ENCODE results near the gene ADARB2. TPM values are rescaled to one million over a fixed set of nuclear protein-coding genes. Genes with fewer than 3 reads are reported as not detected.
"Not testable (repeated sequence)": the region's sequence is repeated elsewhere in the genome, so short reads cannot be mapped to it uniquely, and the experiment has no call there.

Gene ADARB2
- total and polyA plus RNA-seq, 7 experiments from 2014 or later: 0.05 to 13.6 (median 6.3) TPM; not detected in 3

GRCh38 chr10:1326514-1326913, 410.8 kb downstream of the ADARB2 start:
- H3K36me3 ChIP-seq (ENCODE audit: control insufficient read depth in 2 of 3, insufficient read depth in 3 of 3, low read length in 3 of 3); DNase-seq; H3K9me3 ChIP-seq (ENCODE audit: control insufficient read depth in 2 of 3, low read length in 3 of 3); H3K9me3 Mint-ChIP-seq; H3K36me3 Mint-ChIP-seq; H3K4me3 ChIP-seq (ENCODE audit: low read length); H3K27me3 ChIP-seq (ENCODE audit: control insufficient read depth in 2 of 2, insufficient read depth in 2 of 2, low read length in 2 of 2); H3K27ac ChIP-seq (ENCODE audit: low read depth, low read length); CTCF ChIA-PET; H3K4me1 ChIP-seq (ENCODE audit: control insufficient read depth in 2 of 2, insufficient read depth in 2 of 2, low read length in 2 of 2); ATAC-seq: not testable (repeated sequence)
- intact Hi-C loops (cut with micrococcal nuclease): loop anchor here in 1 of 2 donors (1.0 kb wide), 1 partner anchor 216 kb away; no protein-coding TSS in a partner anchor
- Mint-ChIP-seq H3K27me3 (peaks cover 13 to 32% (median 18%) of the 10 kb centered on the region in 5 donors), H3K4me3 (peak overlapping the region in 5 of 10 donors; percentile 4 to 73 (median 57)), H3K4me1 (peaks cover 0 to 14% (median 8%) of the 10 kb centered on the region in 7 donors), H3K27ac (peak overlapping the region in 3 of 9 donors; percentile 64 to 76 (median 73))
- POLR2A ChIA-PET: interaction anchor here (0.8 kb wide), 1 partner anchor 98 kb away, joined by 3 read pairs; no protein-coding TSS in a partner anchor

DNA sequence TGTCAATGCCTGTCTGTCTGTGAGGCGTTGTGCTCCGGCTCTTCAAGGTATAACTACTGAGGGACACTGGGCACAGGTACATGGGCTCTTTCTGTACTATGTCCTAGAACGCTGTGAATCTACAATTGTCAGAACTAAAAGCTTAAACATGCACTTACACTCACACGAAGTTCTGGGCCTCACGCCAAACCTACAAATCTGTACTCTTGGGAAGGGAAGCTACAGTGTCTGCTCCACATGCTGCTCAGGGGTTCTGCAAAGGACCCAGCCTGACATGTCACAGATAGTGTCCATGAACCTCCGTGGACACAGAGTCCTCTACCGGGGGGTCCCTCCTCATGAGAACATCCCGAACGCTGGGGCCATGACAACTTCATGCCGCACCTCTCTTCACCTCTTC, 412.4 kb downstream of the ADARB2 start:
- ChIA-PET POLR2A (no interaction called here), CTCF (no interaction called here)
- H3K4me1 ChIP-seq (ENCODE audit: control insufficient read depth in 2 of 2, insufficient read depth in 2 of 2, low read length in 2 of 2): no peaks in the 10 kb centered on the region
- Mint-ChIP-seq H3K4me3 (no peak overlapping the region), H3K27ac (no peak overlapping the region), H3K36me3 (no peaks in the 10 kb centered on the region), H3K27me3 (peaks cover 8 to 28% (median 23%) of the 10 kb centered on the region in 5 donors), H3K4me1 (peaks cover 0 to 14% (median 8%) of the 10 kb centered on the region in 7 donors), H3K9me3 (peaks cover 0 to 6% (median 0%) of the 10 kb centered on the region in 11 donors)
- H3K36me3 ChIP-seq (ENCODE audit: control insufficient read depth in 2 of 3, insufficient read depth in 3 of 3, low read length in 3 of 3): no peaks in the 10 kb centered on the region
- H3K9me3 ChIP-seq (ENCODE audit: control insufficient read depth in 2 of 3, low read length in 3 of 3): no peaks in the 10 kb centered on the region
- DNase-seq (no peak), ATAC-seq (no peak)
- intact Hi-C loops (cut with micrococcal nuclease): no loop called here
- H3K27me3 ChIP-seq (ENCODE audit: control insufficient read depth in 2 of 2, insufficient read depth in 2 of 2, low read length in 2 of 2): no peaks in the 10 kb centered on the region
- H3K27ac ChIP-seq (ENCODE audit: low read depth, low read length): no peak overlapping the region
- no peak overlapping the region for H3K4me3 ChIP-seq (ENCODE audit: low read length)

- H3K9me3 ChIP-seq (ENCODE audit: control insufficient read depth in 2 of 3, low read length in 3 of 3): no peaks in the 10 kb centered on the region
- no peaks in the 10 kb centered on the region for H3K4me1 ChIP-seq (ENCODE audit: control insufficient read depth in 2 of 2, insufficient read depth in 2 of 2, low read length in 2 of 2)
- Mint-ChIP-seq H3K9me3 (peaks cover 0 to 6% (median 0%) of the 10 kb centered on the region in 11 donors), H3K4me3 (no peak overlapping the region), H3K36me3 (no peaks in the 10 kb centered on the region), H3K27ac (no peak overlapping the region), H3K4me1 (peaks cover 0 to 14% (median 8%) of the 10 kb centered on the region in 7 donors), H3K27me3 (peaks cover 9 to 23% (median 22%) of the 10 kb centered on the region in 5 donors)
- ChIA-PET CTCF (no interaction called here), POLR2A (no interaction called here)
- no peak for DNase-seq
- no peak overlapping the region for H3K27ac ChIP-seq (ENCODE audit: low read depth, low read length)
- no peak overlapping the region for H3K4me3 ChIP-seq (ENCODE audit: low read length)
- no peaks in the 10 kb centered on the region for H3K27me3 ChIP-seq (ENCODE audit: control insufficient read depth in 2 of 2, insufficient read depth in 2 of 2, low read length in 2 of 2)
- no peak for ATAC-seq
- no peaks in the 10 kb centered on the region for H3K36me3 ChIP-seq (ENCODE audit: control insufficient read depth in 2 of 3, insufficient read depth in 3 of 3, low read length in 3 of 3)
- intact Hi-C loops (cut with micrococcal nuclease): no loop called here
These were observed 413.4 kb downstream of the ADARB2 start for GRCh38 chr10:1323951-1324350.

DNA sequence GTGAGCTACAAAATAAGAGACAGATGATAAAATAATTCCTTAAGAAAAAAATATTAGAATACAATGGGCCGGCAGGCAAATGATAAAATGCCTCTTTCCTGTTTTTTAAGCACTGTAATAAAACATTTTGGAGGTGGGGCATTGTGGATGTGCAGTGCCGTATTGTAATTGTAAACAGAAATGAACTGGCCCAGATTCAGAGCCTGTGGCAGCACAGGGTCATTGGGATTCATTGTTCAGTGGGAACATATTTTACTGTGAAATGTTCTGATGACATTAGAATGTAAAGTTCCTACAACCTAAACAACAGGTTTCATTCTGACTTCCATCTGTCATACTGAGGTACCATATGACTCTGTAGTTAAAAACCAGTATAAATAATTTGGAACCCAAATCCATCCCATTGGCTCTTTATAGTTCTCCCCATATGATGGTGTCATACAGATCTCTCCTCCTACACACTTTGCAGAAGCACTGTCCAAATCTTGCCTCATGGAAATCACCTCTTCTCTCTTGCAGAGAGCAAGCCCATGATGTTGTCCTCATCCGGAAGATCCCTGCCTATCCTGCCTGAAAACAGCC, 416.5 kb downstream of the ADARB2 start:
- no peak for ATAC-seq
- no peak overlapping the region for H3K4me3 ChIP-seq (ENCODE audit: low read length)
- no peak overlapping the region for H3K27ac Mint-ChIP-seq
- peaks cover 0 to 2% (median under 1%) of the 10 kb centered on the region in 7 donors for H3K4me1 Mint-ChIP-seq
- no peaks in the 10 kb centered on the region for H3K9me3 ChIP-seq (ENCODE audit: control insufficient read depth in 2 of 3, low read length in 3 of 3)
- peaks cover 0 to 6% (median 0%) of the 10 kb centered on the region in 11 donors for H3K9me3 Mint-ChIP-seq
- no peak overlapping the region for H3K27ac ChIP-seq (ENCODE audit: low read depth, low read length)
- H3K36me3 ChIP-seq (ENCODE audit: control insufficient read depth in 2 of 3, insufficient read depth in 3 of 3, low read length in 3 of 3): no peaks in the 10 kb centered on the region
- POLR2A ChIA-PET: no interaction called here
- no peaks in the 10 kb centered on the region for H3K36me3 Mint-ChIP-seq
- no peak overlapping the region for H3K4me3 Mint-ChIP-seq
- intact Hi-C loops (cut with micrococcal nuclease): no loop called here
- peaks cover 9 to 28% (median 22%) of the 10 kb centered on the region in 5 donors for H3K27me3 Mint-ChIP-seq
- H3K27me3 ChIP-seq (ENCODE audit: control insufficient read depth in 2 of 2, insufficient read depth in 2 of 2, low read length in 2 of 2): no peaks in the 10 kb centered on the region
- no peak for DNase-seq
- CTCF ChIA-PET: no interaction called here
- no peaks in the 10 kb centered on the region for H3K4me1 ChIP-seq (ENCODE audit: control insufficient read depth in 2 of 2, insufficient read depth in 2 of 2, low read length in 2 of 2)

DNA sequence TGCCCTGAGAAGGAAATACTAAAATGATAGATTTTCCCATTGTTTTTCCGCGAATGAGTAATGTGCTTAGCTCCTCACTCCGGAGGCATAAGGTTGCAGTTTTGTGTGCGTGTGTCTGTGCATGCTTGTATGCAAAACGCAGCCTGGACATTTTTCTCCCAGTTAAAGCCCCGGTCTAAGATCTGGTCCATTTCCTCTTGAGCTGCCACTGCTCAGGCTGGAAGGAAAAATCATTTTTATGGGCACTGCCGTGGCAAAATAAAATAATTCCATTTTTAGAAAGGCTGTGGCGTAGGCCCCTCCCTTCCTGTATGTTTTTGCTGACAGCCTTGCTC, 420.5 kb downstream of the ADARB2 start:
- Histone ChIP-seq H3K27ac (ENCODE audit: low read depth, low read length) (no peak overlapping the region), H3K9me3 (ENCODE audit: control insufficient read depth in 2 of 3, low read length in 3 of 3) (no peaks in the 10 kb centered on the region), H3K27me3 (ENCODE audit: control insufficient read depth in 2 of 2, insufficient read depth in 2 of 2, low read length in 2 of 2) (no peaks in the 10 kb centered on the region), H3K4me3 (ENCODE audit: low read length) (no peak overlapping the region), H3K4me1 (ENCODE audit: control insufficient read depth in 2 of 2, insufficient read depth in 2 of 2, low read length in 2 of 2) (no peaks in the 10 kb centered on the region), H3K36me3 (ENCODE audit: control insufficient read depth in 2 of 3, insufficient read depth in 3 of 3, low read length in 3 of 3) (no peaks in the 10 kb centered on the region)
- peaks cover 0 to 1% (median 0%) of the 10 kb centered on the region in 11 donors for H3K9me3 Mint-ChIP-seq
- POLR2A ChIA-PET: no interaction called here
- peaks cover 3 to 20% (median 5%) of the 10 kb centered on the region in 5 donors for H3K27me3 Mint-ChIP-seq
- DNase-seq (no peak), ATAC-seq (no peak)
- intact Hi-C loops (cut with micrococcal nuclease): no loop called here
- H3K36me3 Mint-ChIP-seq: no peaks in the 10 kb centered on the region
- H3K27ac Mint-ChIP-seq: no peak overlapping the region
- H3K4me3 Mint-ChIP-seq: no peak overlapping the region
- CTCF ChIA-PET: no interaction called here
- no peaks in the 10 kb centered on the region for H3K4me1 Mint-ChIP-seq

DNA sequence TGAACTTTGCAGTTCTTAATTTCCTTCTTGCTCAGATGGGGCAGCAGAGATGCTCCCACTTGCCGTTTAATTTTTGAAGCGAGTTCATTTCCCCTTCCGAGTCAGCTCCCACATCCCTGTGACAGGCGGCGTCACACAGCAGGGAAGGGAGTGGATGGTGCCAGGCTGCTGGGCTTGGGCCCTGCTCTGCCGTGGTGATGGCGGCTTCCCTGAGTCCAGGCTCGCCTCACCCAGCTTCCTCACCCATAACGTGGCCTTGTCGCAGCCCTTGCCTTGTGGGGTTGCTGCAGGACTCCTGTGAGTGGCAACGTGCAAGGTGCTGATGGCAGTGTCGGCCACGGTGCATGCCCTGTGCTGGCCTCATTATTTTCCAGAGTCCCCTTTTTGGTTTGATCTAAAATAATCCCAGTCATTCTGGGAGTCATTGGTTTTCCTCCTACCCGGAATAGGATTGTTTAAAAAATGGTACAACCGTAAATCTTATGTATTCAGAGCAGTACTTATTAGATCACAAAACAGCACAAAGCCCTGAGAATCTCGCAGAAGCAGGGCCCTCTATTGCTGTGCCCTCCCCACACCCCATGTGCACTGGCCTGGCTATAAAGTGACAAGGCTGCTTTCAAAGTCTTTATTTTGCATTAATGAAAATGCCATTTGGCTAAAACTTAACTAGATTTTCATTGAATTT, 421.1 kb downstream of the ADARB2 start:
- no peaks in the 10 kb centered on the region for H3K9me3 Mint-ChIP-seq
- H3K36me3 Mint-ChIP-seq: no peaks in the 10 kb centered on the region
- H3K4me3 Mint-ChIP-seq: no peak overlapping the region
- H3K27me3 ChIP-seq (ENCODE audit: control insufficient read depth in 2 of 2, insufficient read depth in 2 of 2, low read length in 2 of 2): no peaks in the 10 kb centered on the region
- no peak overlapping the region for H3K27ac ChIP-seq (ENCODE audit: low read depth, low read length)
- no peak overlapping the region for H3K4me3 ChIP-seq (ENCODE audit: low read length)
- POLR2A ChIA-PET: no interaction called here
- intact Hi-C loops (cut with micrococcal nuclease): no loop called here
- no peaks in the 10 kb centered on the region for H3K4me1 Mint-ChIP-seq
- H3K36me3 ChIP-seq (ENCODE audit: control insufficient read depth in 2 of 3, insufficient read depth in 3 of 3, low read length in 3 of 3): no peaks in the 10 kb centered on the region
- H3K27ac Mint-ChIP-seq: no peak overlapping the region
- CTCF ChIA-PET: no interaction called here
- ATAC-seq (no peak), DNase-seq (no peak)
- H3K4me1 ChIP-seq (ENCODE audit: control insufficient read depth in 2 of 2, insufficient read depth in 2 of 2, low read length in 2 of 2): no peaks in the 10 kb centered on the region
- H3K9me3 ChIP-seq (ENCODE audit: control insufficient read depth in 2 of 3, low read length in 3 of 3): no peaks in the 10 kb centered on the region
- peaks cover 3 to 15% (median 5%) of the 10 kb centered on the region in 5 donors for H3K27me3 Mint-ChIP-seq

DNA sequence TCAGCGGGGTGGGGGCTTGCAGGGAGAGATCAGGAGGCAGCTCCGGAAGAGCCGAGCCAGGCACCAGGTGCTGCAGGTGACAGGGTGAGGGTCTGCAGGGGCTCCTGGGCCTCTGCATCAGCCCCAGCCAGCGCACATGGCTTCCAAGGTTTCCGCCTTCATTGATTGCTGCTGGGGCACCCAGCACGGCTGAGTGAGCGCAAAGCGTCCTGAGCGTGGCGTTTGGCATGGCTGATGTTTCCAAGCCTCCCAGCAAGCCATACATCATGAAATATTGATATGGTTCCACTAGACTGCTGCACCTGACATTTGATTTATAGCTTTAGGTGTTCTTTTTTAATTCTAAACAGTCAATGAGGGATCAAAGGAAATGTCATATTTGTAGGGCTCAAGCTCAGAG, 422.1 kb downstream of the ADARB2 start:
- H3K4me1 Mint-ChIP-seq: no peaks in the 10 kb centered on the region
- Histone ChIP-seq H3K4me1 (ENCODE audit: control insufficient read depth in 2 of 2, insufficient read depth in 2 of 2, low read length in 2 of 2) (no peaks in the 10 kb centered on the region), H3K27me3 (ENCODE audit: control insufficient read depth in 2 of 2, insufficient read depth in 2 of 2, low read length in 2 of 2) (no peaks in the 10 kb centered on the region), H3K27ac (ENCODE audit: low read depth, low read length) (no peak overlapping the region), H3K4me3 (ENCODE audit: low read length) (no peak overlapping the region), H3K9me3 (ENCODE audit: control insufficient read depth in 2 of 3, low read length in 3 of 3) (no peaks in the 10 kb centered on the region), H3K36me3 (ENCODE audit: control insufficient read depth in 2 of 3, insufficient read depth in 3 of 3, low read length in 3 of 3) (no peaks in the 10 kb centered on the region)
- ATAC-seq: no peak
- intact Hi-C loops (cut with micrococcal nuclease): no loop called here
- ChIA-PET CTCF (no interaction called here), POLR2A (no interaction called here)
- no peak for DNase-seq
- no peak overlapping the region for H3K4me3 Mint-ChIP-seq
- H3K27me3 Mint-ChIP-seq: peaks cover 0 to 8% (median 3%) of the 10 kb centered on the region in 5 donors
- no peaks in the 10 kb centered on the region for H3K36me3 Mint-ChIP-seq
- no peak overlapping the region for H3K27ac Mint-ChIP-seq
- no peaks in the 10 kb centered on the region for H3K9me3 Mint-ChIP-seq

Measured in naive thymus-derived CD4-positive, alpha-beta T cell (primary cell).